ENCODE data around the gene MINPP1. TPM values are rescaled to one million over a fixed set of nuclear protein-coding genes. Genes with fewer than 3 reads are reported as not detected.

Gene MINPP1
- total RNA-seq, 1 donor from 2014 or later: 15.9 TPM

Other genes starting within 250 kb of the MINPP1 start
- gene NUTM2D, start 147.1 kb upstream of the MINPP1 start, total RNA-seq: 4.0 TPM
- gene PAPSS2, start 155.0 kb downstream of the MINPP1 start, total RNA-seq: 120 TPM